GM12878 (cell line): ENCODE measurements around the gene CEACAM5. TPM values are rescaled to one million over a fixed set of nuclear protein-coding genes. Genes with fewer than 3 reads are reported as not detected.

ENCODE experiments used
- ATAC-seq: fragments of 200-7000 bp; cut with Tn5 transposase; 3 replicates; pipeline ENCODE4 v1.9.1; 2020; ENCODE audit warnings: mild to moderate bottlenecking, moderate library complexity
- BruUV-seq: library from RNA; stranded (reverse); fragments of 400-500 nt; replicated peaks from 2 replicates; lab custom pipeline; 2021; lab: Mats Ljungman, UMichigan
- CTCF ChIA-PET: fragments of 300-600 bp; sonication (Branson Sonifier 250); formaldehyde crosslinking; extraction: SDS; loops from one replicate; lab custom pipeline; 2021; ENCODE audit warnings: inconsistent platforms; lab: Yijun Ruan, JAX
- POLR2A ChIA-PET: fragments of 350-600 bp; formaldehyde crosslinking; extraction: SDS; loops from one replicate; lab custom pipeline; 2021; ENCODE audit warnings: inconsistent platforms; lab: Charles Lee
- RAD21 ChIA-PET: fragments of 300-600 bp; sonication (Branson Sonifier 250); formaldehyde crosslinking; loops from one replicate; lab custom pipeline; 2023; ENCODE audit warnings: antibody characterized with exemption; ENCODE audit not compliant: unreplicated experiment; lab: Charles Lee
- SMC1A ChIA-PET: fragments of 300-600 bp; sonication (Branson Sonifier 250); formaldehyde crosslinking; loops from one replicate; lab custom pipeline; 2023; ENCODE audit not compliant: unreplicated experiment, uncharacterized antibody; lab: Charles Lee
- DNase-seq: peaks from one replicate; pipeline ENCODE4 v3.0.0-alpha.2; 2011; ENCODE audit warnings: low read depth, low spot score
- FAIRE-seq: peaks from 3 replicates; lab custom pipeline; 2011; peaks lifted over from hg19 to GRCh38; lab: Jason Lieb, UNC
- H2AFZ ChIP-seq: 2 replicates; pipeline ENCODE4 v1.6.0; 2011; ENCODE audit warnings: low read depth, low read length, control low read depth; ENCODE audit not compliant: control insufficient read depth
- H3K27ac ChIP-seq: 2 replicates; pipeline ENCODE4 v1.5.1; 2011; ENCODE audit warnings: control low read depth; ENCODE audit not compliant: control insufficient read depth, insufficient read depth
- H3K27me3 ChIP-seq, 2 experiments: replicated peaks in 1 of 2; 2 replicates each; pipeline versions ENCODE4 v1.6.0 to v1.6.1; 2011; ENCODE audit warnings: low read length in 1 of 2; ENCODE audit not compliant: control insufficient read depth in 2 of 2, insufficient read depth in 2 of 2
- H3K36me3 ChIP-seq, 2 experiments: 2 replicates each; pipeline ENCODE4 v1.5.1; 2011; ENCODE audit warnings: low read length in 1 of 2; ENCODE audit not compliant: control insufficient read depth in 2 of 2, insufficient read depth in 2 of 2
- H3K4me1 ChIP-seq: 2 replicates; pipeline ENCODE4 v1.6.1; 2011; ENCODE audit warnings: mild to moderate bottlenecking, low read length, moderate library complexity, mixed read lengths; ENCODE audit not compliant: control insufficient read depth, insufficient read depth
- H3K4me2 ChIP-seq: 2 replicates; pipeline ENCODE4 v1.6.0; 2011; ENCODE audit warnings: control low read depth; ENCODE audit not compliant: control insufficient read depth, insufficient read depth
- H3K4me3 ChIP-seq: fragments of 200-600 bp; sonication (generic); 2 replicates; pipeline ENCODE4 v1.5.1; 2016
- H3K79me2 ChIP-seq: 2 replicates; pipeline ENCODE4 v1.6.0; 2011; ENCODE audit warnings: low read length; ENCODE audit not compliant: control insufficient read depth, insufficient read depth
- H3K9ac ChIP-seq: 2 replicates; pipeline ENCODE4 v1.8.0; 2011; ENCODE audit warnings: low read length, control low read depth, mixed read lengths; ENCODE audit not compliant: control insufficient read depth, insufficient read depth
- H3K9me3 ChIP-seq: replicated peaks from 3 replicates; pipeline ENCODE4 v1.5.1; 2011; ENCODE audit warnings: mild to moderate bottlenecking, low read length; ENCODE audit not compliant: control insufficient read depth, insufficient read depth
- H4K20me1 ChIP-seq: 2 replicates; pipeline ENCODE4 v1.6.0; 2011; ENCODE audit not compliant: control insufficient read depth, insufficient read depth
- CHD4 ChIP-seq: fragments of 200-600 bp; sonication (generic); IDR thresholded peaks from 2 replicates; pipeline ENCODE4 v1.6.1; 2016; ENCODE audit warnings: mild to moderate bottlenecking
- GABPA ChIP-seq: IDR thresholded peaks from 2 replicates; pipeline ENCODE4 v1.6.1; 2014; ENCODE audit warnings: antibody characterized with exemption, low read depth, mild to moderate bottlenecking, inconsistent platforms
- JUNB ChIP-seq: IDR thresholded peaks from 2 replicates; pipeline ENCODE4 v1.6.1; 2016; ENCODE audit warnings: antibody characterized with exemption, mild to moderate bottlenecking
- KAT2A ChIP-seq: conservative IDR thresholded peaks from 2 replicates; pipeline ENCODE4 v1.6.1; 2011; ENCODE audit warnings: low read depth, low read length; ENCODE audit not compliant: control insufficient read depth
- NR2C1 ChIP-seq: fragments of 450-650 bp; IDR thresholded peaks from 2 replicates; pipeline ENCODE4 v1.6.1; 2017; ENCODE audit warnings: antibody characterized with exemption, mild to moderate bottlenecking, moderate library complexity
- PML ChIP-seq: IDR thresholded peaks from 2 replicates; pipeline ENCODE4 v1.6.1; 2012; ENCODE audit warnings: low read length, inconsistent platforms
- POLR2A ChIP-seq: IDR thresholded peaks from 2 replicates; pipeline ENCODE4 v1.6.1; 2011; ENCODE audit warnings: low read depth, mild to moderate bottlenecking, low read length
- RAD51 ChIP-seq: fragments of 450-650 bp; IDR thresholded peaks from 2 replicates; pipeline ENCODE4 v1.6.1; 2016; ENCODE audit warnings: moderate library complexity, mild to moderate bottlenecking, inconsistent platforms
- SIN3A ChIP-seq: IDR thresholded peaks from 2 replicates; pipeline ENCODE4 v1.6.1; 2012; ENCODE audit warnings: low read depth, low read length, improper control_type of control experiment
- ZBED1 ChIP-seq: IDR thresholded peaks from 2 replicates; pipeline ENCODE4 v1.6.1; 2016; ENCODE audit warnings: borderline replicate concordance
- ZNF24 ChIP-seq: fragments of 450-650 bp; IDR thresholded peaks from 2 replicates; pipeline ENCODE4 v1.6.1; 2017; ENCODE audit warnings: antibody characterized with exemption, mild to moderate bottlenecking
- WGBS: methylation state at CpG from one replicate; pipeline ENCODE4 v1.1.6; 2016; ENCODE audit warnings: low lambda C conversion rate; ENCODE audit not compliant: insufficient replicate concordance, insufficient coverage; ENCODE audit errors: missing lambda C conversion rate; 5-methylcytosine and 5-hydroxymethylcytosine counted together
- in situ Hi-C: fragments of 300-500 bp; cut with MboI; formaldehyde crosslinking; loops from 9 replicates; pipeline ENCODE4 v1.14.3; 2018; ENCODE audit warnings: mixed read lengths
- intact Hi-C: fragments of 100-400 bp; cut with micrococcal nuclease; formaldehyde crosslinking; loops from one replicate; pipeline ENCODE4 v1.14.2; 2022; ENCODE audit not compliant: unreplicated experiment
- polyA plus RNA-seq, 11 experiments: library from polyadenylated mRNA; depleted of rRNA in 4 of 11; unstranded in 6 of 11; stranded (reverse) in 5 of 11; fragments of >200 nt; fragmentation: Nextera tagmentation in 4 of 11; fragmentation: Illumina TruSeq in 1 of 11; extraction: Ambion mirVana in 4 of 11; extraction: Trizol in 1 of 11; gene quantifications; 1 replicate in 1 of 11; 2 replicates in 10 of 11; pipeline versions ENCODE4 v1.2.1 to v1.2.3, GENCODE V29; 2011 to 2016; ENCODE audit warnings: inconsistent platforms in 2 of 11, missing spikeins in 2 of 11, low read depth in 1 of 11
- total RNA-seq, 4 experiments: library from RNA; depleted of rRNA in 3 of 4; stranded (reverse); fragments of >200 nt in 3 of 4; fragmentation: Illumina TruSeq in 1 of 4; extraction: Trizol in 1 of 4; gene quantifications; 2 replicates each; pipeline versions ENCODE4 v1.2.1 to v1.2.3, GENCODE V29; 2013 to 2021
- TF ChIP-seq, protein P1 (sequence below): fragments of 450-650 bp; formaldehyde crosslinking; IDR thresholded peaks from 2 replicates; pipeline ENCODE4 v1.4.0; 2022; ENCODE audit warnings: mild to moderate bottlenecking, moderate library complexity
- TF ChIP-seq, protein P2 (sequence below): fragments of 450-650 bp; IDR thresholded peaks from 2 replicates; pipeline ENCODE4 v1.6.1; 2018; ENCODE audit warnings: mild to moderate bottlenecking, low read depth, moderate library complexity; ENCODE audit not compliant: partially characterized antibody
- TF ChIP-seq, protein P3 (sequence below): fragments of 450-650 bp; IDR thresholded peaks from 2 replicates; pipeline ENCODE4 v1.6.1; 2016; ENCODE audit warnings: mild to moderate bottlenecking, moderate library complexity, borderline replicate concordance

Gene CEACAM5
- total and polyA plus RNA-seq, 10 of the 15 experiments (the other 5 are each of a cell fraction or from before 2014, with no cell fraction given), result 0.38 TPM; not detected in 9

GRCh38 chr19:41734585-41734984, 26.2 kb downstream of the CEACAM5 start:
- no peaks in the 10 kb centered on the region for H3K4me1 ChIP-seq
- no peaks in the 10 kb centered on the region for H4K20me1 ChIP-seq
- FAIRE-seq (no peak), ATAC-seq (no peak), DNase-seq (no peak)
- ChIA-PET RAD21 (no interaction called here), SMC1A (no interaction called here), CTCF (interaction anchor here (1.4 kb wide), 1 partner anchor 93 kb away, joined by 3 read pairs; no protein-coding TSS in a partner anchor), POLR2A (no interaction called here)
- H3K27me3 ChIP-seq, result no peaks in the 10 kb centered on the region; a peak in 2 of 4 replicates
- H3K9me3 ChIP-seq, result no peaks in the 10 kb centered on the region
- no peak overlapping the region for H3K4me3 ChIP-seq
- in situ Hi-C loops (no loop called here), intact Hi-C loops (no loop called here)
- no peaks in the 10 kb centered on the region for H3K36me3 ChIP-seq
- H3K27ac ChIP-seq, result no peak overlapping the region
- TF ChIP-seq ZBED1 (no peak), POLR2A (no peak), PML (no peak), SIN3A (no peak), NR2C1 (no peak), CHD4 (no peak), RAD51 (no peak), JUNB (no peak), KAT2A (no peak), ZNF24 (no peak), GABPA (no peak)
- TF ChIP-seq, protein P1, sequence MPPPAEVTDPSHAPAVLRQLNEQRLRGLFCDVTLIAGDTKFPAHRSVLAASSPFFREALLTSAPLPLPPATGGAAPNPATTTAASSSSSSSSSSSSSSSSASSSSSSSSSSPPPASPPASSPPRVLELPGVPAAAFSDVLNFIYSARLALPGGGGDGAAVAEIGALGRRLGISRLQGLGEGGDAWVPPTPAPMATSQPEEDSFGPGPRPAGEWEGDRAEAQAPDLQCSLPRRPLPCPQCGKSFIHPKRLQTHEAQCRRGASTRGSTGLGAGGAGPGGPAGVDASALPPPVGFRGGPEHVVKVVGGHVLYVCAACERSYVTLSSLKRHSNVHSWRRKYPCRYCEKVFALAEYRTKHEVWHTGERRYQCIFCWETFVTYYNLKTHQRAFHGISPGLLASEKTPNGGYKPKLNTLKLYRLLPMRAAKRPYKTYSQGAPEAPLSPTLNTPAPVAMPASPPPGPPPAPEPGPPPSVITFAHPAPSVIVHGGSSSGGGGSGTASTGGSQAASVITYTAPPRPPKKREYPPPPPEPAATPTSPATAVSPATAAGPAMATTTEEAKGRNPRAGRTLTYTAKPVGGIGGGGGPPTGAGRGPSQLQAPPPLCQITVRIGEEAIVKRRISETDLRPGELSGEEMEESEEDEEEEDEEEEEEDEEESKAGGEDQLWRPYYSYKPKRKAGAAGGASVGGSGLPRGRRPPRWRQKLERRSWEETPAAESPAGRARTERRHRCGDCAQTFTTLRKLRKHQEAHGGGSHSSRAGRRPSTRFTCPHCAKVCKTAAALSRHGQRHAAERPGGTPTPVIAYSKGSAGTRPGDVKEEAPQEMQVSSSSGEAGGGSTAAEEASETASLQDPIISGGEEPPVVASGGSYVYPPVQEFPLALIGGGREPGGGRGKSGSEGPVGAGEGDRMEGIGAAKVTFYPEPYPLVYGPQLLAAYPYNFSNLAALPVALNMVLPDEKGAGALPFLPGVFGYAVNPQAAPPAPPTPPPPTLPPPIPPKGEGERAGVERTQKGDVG (CRISPR knock-in tag), result no peak
- TF ChIP-seq, protein P2, sequence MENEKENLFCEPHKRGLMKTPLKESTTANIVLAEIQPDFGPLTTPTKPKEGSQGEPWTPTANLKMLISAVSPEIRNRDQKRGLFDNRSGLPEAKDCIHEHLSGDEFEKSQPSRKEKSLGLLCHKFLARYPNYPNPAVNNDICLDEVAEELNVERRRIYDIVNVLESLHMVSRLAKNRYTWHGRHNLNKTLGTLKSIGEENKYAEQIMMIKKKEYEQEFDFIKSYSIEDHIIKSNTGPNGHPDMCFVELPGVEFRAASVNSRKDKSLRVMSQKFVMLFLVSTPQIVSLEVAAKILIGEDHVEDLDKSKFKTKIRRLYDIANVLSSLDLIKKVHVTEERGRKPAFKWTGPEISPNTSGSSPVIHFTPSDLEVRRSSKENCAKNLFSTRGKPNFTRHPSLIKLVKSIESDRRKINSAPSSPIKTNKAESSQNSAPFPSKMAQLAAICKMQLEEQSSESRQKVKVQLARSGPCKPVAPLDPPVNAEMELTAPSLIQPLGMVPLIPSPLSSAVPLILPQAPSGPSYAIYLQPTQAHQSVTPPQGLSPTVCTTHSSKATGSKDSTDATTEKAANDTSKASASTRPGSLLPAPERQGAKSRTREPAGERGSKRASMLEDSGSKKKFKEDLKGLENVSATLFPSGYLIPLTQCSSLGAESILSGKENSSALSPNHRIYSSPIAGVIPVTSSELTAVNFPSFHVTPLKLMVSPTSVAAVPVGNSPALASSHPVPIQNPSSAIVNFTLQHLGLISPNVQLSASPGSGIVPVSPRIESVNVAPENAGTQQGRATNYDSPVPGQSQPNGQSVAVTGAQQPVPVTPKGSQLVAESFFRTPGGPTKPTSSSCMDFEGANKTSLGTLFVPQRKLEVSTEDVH, result no peak
- TF ChIP-seq, protein P3, sequence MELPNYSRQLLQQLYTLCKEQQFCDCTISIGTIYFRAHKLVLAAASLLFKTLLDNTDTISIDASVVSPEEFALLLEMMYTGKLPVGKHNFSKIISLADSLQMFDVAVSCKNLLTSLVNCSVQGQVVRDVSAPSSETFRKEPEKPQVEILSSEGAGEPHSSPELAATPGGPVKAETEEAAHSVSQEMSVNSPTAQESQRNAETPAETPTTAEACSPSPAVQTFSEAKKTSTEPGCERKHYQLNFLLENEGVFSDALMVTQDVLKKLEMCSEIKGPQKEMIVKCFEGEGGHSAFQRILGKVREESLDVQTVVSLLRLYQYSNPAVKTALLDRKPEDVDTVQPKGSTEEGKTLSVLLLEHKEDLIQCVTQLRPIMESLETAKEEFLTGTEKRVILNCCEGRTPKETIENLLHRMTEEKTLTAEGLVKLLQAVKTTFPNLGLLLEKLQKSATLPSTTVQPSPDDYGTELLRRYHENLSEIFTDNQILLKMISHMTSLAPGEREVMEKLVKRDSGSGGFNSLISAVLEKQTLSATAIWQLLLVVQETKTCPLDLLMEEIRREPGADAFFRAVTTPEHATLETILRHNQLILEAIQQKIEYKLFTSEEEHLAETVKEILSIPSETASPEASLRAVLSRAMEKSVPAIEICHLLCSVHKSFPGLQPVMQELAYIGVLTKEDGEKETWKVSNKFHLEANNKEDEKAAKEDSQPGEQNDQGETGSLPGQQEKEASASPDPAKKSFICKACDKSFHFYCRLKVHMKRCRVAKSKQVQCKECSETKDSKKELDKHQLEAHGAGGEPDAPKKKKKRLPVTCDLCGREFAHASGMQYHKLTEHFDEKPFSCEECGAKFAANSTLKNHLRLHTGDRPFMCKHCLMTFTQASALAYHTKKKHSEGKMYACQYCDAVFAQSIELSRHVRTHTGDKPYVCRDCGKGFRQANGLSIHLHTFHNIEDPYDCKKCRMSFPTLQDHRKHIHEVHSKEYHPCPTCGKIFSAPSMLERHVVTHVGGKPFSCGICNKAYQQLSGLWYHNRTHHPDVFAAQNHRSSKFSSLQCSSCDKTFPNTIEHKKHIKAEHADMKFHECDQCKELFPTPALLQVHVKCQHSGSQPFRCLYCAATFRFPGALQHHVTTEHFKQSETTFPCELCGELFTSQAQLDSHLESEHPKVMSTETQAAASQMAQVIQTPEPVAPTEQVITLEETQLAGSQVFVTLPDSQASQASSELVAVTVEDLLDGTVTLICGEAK, result no peak
- H3K9ac ChIP-seq, result no peak overlapping the region
- 0% methylated on average over 3 of the region's 3 CpGs for WGBS
- H2AFZ ChIP-seq, result no peak overlapping the region
- no TSS peak for BruUV-seq
- no peak overlapping the region for H3K4me2 ChIP-seq
- no peaks in the 10 kb centered on the region for H3K79me2 ChIP-seq
